H1 (cell line): ENCODE data around the gene TVP23B. TPM values are rescaled to one million over a fixed set of nuclear protein-coding genes. Genes with fewer than 3 reads are reported as not detected.

Experiments
- CTCF ChIA-PET: fragments of 300-600 bp; sonication (Branson Sonifier 250); formaldehyde crosslinking; loops from one replicate; lab custom pipeline; 2021; ENCODE audit not compliant: partially characterized antibody; lab: Charles Lee
- POLR2A ChIA-PET: fragments of 300-600 bp; sonication (Branson Sonifier 250); formaldehyde crosslinking; loops from one replicate; lab custom pipeline; 2021; ENCODE audit warnings: inconsistent platforms; ENCODE audit not compliant: partially characterized antibody; lab: Charles Lee
- DNase-seq, 2 experiments: peaks; one replicate each; pipeline versions ENCODE4 v3.0.0 to v3.0.0-alpha.2; 2010 to 2022; ENCODE audit warnings: low spot score in 2 of 2, low read depth in 1 of 2, mixed read lengths in 1 of 2
- FAIRE-seq: peaks from 2 replicates; lab custom pipeline; 2011; peaks lifted over from hg19 to GRCh38; lab: Jason Lieb, UNC
- H2AFZ ChIP-seq: 2 replicates; pipeline ENCODE4 v1.8.1; 2012; ENCODE audit warnings: low read length, inconsistent platforms
- H2AK5ac ChIP-seq: 2 replicates; pipeline ENCODE4 v1.6.1; 2013; ENCODE audit warnings: low read depth, low read length
- H2BK120ac ChIP-seq: replicated peaks from 2 replicates; pipeline ENCODE3; 2013; ENCODE audit warnings: low read depth, low read length, inconsistent platforms
- H2BK12ac ChIP-seq: 2 replicates; pipeline ENCODE4 v1.6.1; 2013; ENCODE audit warnings: low read depth, low read length
- H2BK15ac ChIP-seq: 2 replicates; pipeline ENCODE4 v1.6.1; 2013; ENCODE audit warnings: low read length
- H2BK20ac ChIP-seq: 2 replicates; pipeline ENCODE4 v1.6.1; 2013; ENCODE audit warnings: low read length
- H2BK5ac ChIP-seq: 2 replicates; pipeline ENCODE4 v1.6.1; 2013; ENCODE audit warnings: low read depth, low read length
- H3K14ac ChIP-seq: 2 replicates; pipeline ENCODE4 v1.6.1; 2013; ENCODE audit warnings: inconsistent platforms; ENCODE audit not compliant: insufficient read length
- H3K18ac ChIP-seq: 2 replicates; pipeline ENCODE4 v1.6.1; 2013; ENCODE audit warnings: low read length; ENCODE audit errors: extremely low read depth
- H3K23ac ChIP-seq: 2 replicates; pipeline ENCODE4 v1.6.1; 2013; ENCODE audit warnings: inconsistent platforms; ENCODE audit not compliant: insufficient read length
- H3K23me2 ChIP-seq: 2 replicates; pipeline ENCODE4 v1.6.1; 2013; ENCODE audit warnings: low read depth, low read length
- H3K27ac ChIP-seq: 2 replicates; pipeline ENCODE4 v1.6.1; 2011; ENCODE audit warnings: low read depth, low read length, inconsistent platforms
- H3K27me3 ChIP-seq, 4 experiments: replicated peaks in 1 of 4; 1 replicate in 1 of 4; 2 replicates in 3 of 4; pipeline versions ENCODE4 v1.6.1 to v1.8.1; 2011 to 2013; ENCODE audit warnings: low read length in 3 of 4, mild to moderate bottlenecking in 3 of 4, inconsistent platforms in 2 of 4, mixed read lengths in 2 of 4, moderate library complexity in 1 of 4; ENCODE audit not compliant: control insufficient read depth in 3 of 4, insufficient read depth in 3 of 4; ENCODE audit errors: extremely low read depth in 1 of 4
- H3K36me3 ChIP-seq, 4 experiments: 2 replicates each; pipeline versions ENCODE4 v1.6.1 to v1.8.1; 2011 to 2013; ENCODE audit warnings: mild to moderate bottlenecking in 4 of 4, low read length in 3 of 4, moderate library complexity in 2 of 4, control low read depth in 1 of 4, inconsistent platforms in 1 of 4; ENCODE audit not compliant: insufficient read depth in 4 of 4, control insufficient read depth in 2 of 4
- H3K4ac ChIP-seq: replicated peaks from 2 replicates; pipeline ENCODE3; 2013; ENCODE audit warnings: low read length, low read depth, mixed read lengths, inconsistent platforms; ENCODE audit not compliant: insufficient read length
- H3K4me1 ChIP-seq, 4 experiments: replicated peaks in 1 of 4; 1 replicate in 1 of 4; 2 replicates in 3 of 4; pipeline versions ENCODE4 v1.6.1 to v1.8.1; 2011 to 2013; ENCODE audit warnings: low read length in 3 of 4, inconsistent platforms in 2 of 4, mixed read lengths in 1 of 4; ENCODE audit not compliant: insufficient read depth in 4 of 4, control insufficient read depth in 3 of 4
- H3K4me2 ChIP-seq, 2 experiments: 2 replicates each; pipeline versions ENCODE4 v1.6.1 to v1.8.1; 2011 to 2013; ENCODE audit warnings: low read depth in 2 of 2, low read length in 2 of 2, control low read depth in 1 of 2, inconsistent platforms in 1 of 2, mild to moderate bottlenecking in 1 of 2; ENCODE audit not compliant: insufficient read depth in 1 of 2
- H3K4me3 ChIP-seq, 4 experiments: fragments of 200-600, 300-600 bp in 1 of 4; sonication (generic), shearing (Covaris generic), sonication (Bioruptor Twin) in 1 of 4; 2 replicates each; pipeline versions ENCODE4 v1.5.1 to v1.8.1; 2011 to 2016; ENCODE audit warnings: low read length in 4 of 4, low read depth in 3 of 4, control low read depth in 2 of 4, inconsistent platforms in 2 of 4, mild to moderate bottlenecking in 2 of 4, mixed read lengths in 1 of 4, moderate library complexity in 1 of 4; ENCODE audit not compliant: insufficient read depth in 2 of 4; ENCODE audit errors: extremely low read depth in 1 of 4
- H3K56ac ChIP-seq: replicated peaks from 2 replicates; pipeline ENCODE3; 2013; ENCODE audit warnings: low read depth, mild to moderate bottlenecking, mixed read lengths, low read length, inconsistent platforms; ENCODE audit not compliant: insufficient read length
- H3K79me1 ChIP-seq: 2 replicates; pipeline ENCODE4 v1.6.1; 2013; ENCODE audit warnings: low read depth, low read length, control low read depth
- H3K79me2 ChIP-seq, 2 experiments: 2 replicates each; pipeline versions ENCODE4 v1.6.1 to v1.8.1; 2012 to 2013; ENCODE audit warnings: low read length in 2 of 2, mild to moderate bottlenecking in 2 of 2, inconsistent platforms in 1 of 2; ENCODE audit not compliant: insufficient read depth in 2 of 2, control insufficient read depth in 1 of 2
- H3K9ac ChIP-seq, 4 experiments: replicated peaks in 1 of 4; 1 replicate in 1 of 4; 2 replicates in 3 of 4; pipeline versions ENCODE4 v1.6.1 to v1.8.1; 2011 to 2013; ENCODE audit warnings: low read depth in 3 of 4, low read length in 3 of 4, control low read depth in 2 of 4, mild to moderate bottlenecking in 2 of 4, moderate library complexity in 2 of 4, inconsistent platforms in 1 of 4; ENCODE audit errors: extremely low read depth in 1 of 4
- H3K9me3 ChIP-seq, 2 experiments: 2 replicates each; pipeline versions ENCODE4 v1.6.1 to v1.8.1; 2012 to 2013; ENCODE audit warnings: mild to moderate bottlenecking in 2 of 2, moderate library complexity in 2 of 2, control low read depth in 1 of 2, inconsistent platforms in 1 of 2, low read depth in 1 of 2, low read length in 1 of 2, mixed read lengths in 1 of 2; ENCODE audit not compliant: insufficient read depth in 2 of 2
- H4K20me1 ChIP-seq, 2 experiments: replicated peaks in 1 of 2; 2 replicates each; pipeline versions ENCODE3 to v1.8.1; 2011 to 2013; ENCODE audit warnings: inconsistent platforms in 2 of 2, low read length in 2 of 2, mild to moderate bottlenecking in 1 of 2; ENCODE audit not compliant: insufficient read depth in 2 of 2, control insufficient read depth in 1 of 2
- H4K5ac ChIP-seq: 2 replicates; pipeline ENCODE4 v1.6.1; 2013; ENCODE audit warnings: low read length, low read depth, mixed read lengths, inconsistent platforms; ENCODE audit not compliant: insufficient read length
- H4K8ac ChIP-seq: 2 replicates; pipeline ENCODE4 v1.8.0; 2013; ENCODE audit warnings: mild to moderate bottlenecking, moderate library complexity, low read length, inconsistent platforms; ENCODE audit not compliant: insufficient read depth; ENCODE audit errors: extremely low read depth
- H4K91ac ChIP-seq: replicated peaks from 2 replicates; pipeline ENCODE3; 2013; ENCODE audit warnings: low read length, mixed read lengths, inconsistent platforms; ENCODE audit not compliant: insufficient read length
- WGBS, 2 experiments: shearing (Covaris generic) in 1 of 2; methylation state at CpG; one replicate each; pipeline versions ENCODE4 v1.1.6 to v1.1.7; 2013 to 2015; ENCODE audit warnings: low lambda C conversion rate in 2 of 2, mixed read lengths in 2 of 2, inconsistent platforms in 1 of 2, low coverage in 1 of 2, missing lambda C conversion rate in 1 of 2; ENCODE audit not compliant: insufficient replicate concordance in 2 of 2, insufficient coverage in 1 of 2, insufficient read length in 1 of 2; ENCODE audit errors: extremely low coverage in 1 of 2, missing lambda C conversion rate in 1 of 2; 5-methylcytosine and 5-hydroxymethylcytosine counted together
- polyA plus RNA-seq, 7 experiments: library from polyadenylated mRNA; depleted of rRNA in 3 of 7; stranded (reverse) in 5 of 7; unstranded in 2 of 7; fragments of >200 nt in 5 of 7; fragments of 200-250 nt in 2 of 7; gene quantifications; 1 replicate in 5 of 7; 2 replicates in 1 of 7; 4 replicates in 1 of 7; pipeline versions ENCODE4 v1.2.1 to v1.2.3, GENCODE V29; 2011 to 2013; ENCODE audit warnings: missing spikeins in 2 of 7, mixed read lengths in 2 of 7
- total RNA-seq: library from RNA; stranded (reverse); fragmentation: NEBNext Ultra II Directional; extraction: Animal tissue kit (Norgen Biotek cat#: 25700); gene quantifications from 2 replicates; pipeline ENCODE4 v1.2.1, GENCODE V29; 2021

TVP23B gene
- total and polyA plus RNA-seq, 2 of the 8 experiments (the other 6 are each of a cell fraction or from before 2014, with no cell fraction given) = 11.5 to 22.7 TPM

GRCh38 chr17:18855831-18856569, 75.0 kb downstream of the TVP23B start:
- no peak overlapping the region for H2BK20ac ChIP-seq
- H4K91ac ChIP-seq = peak overlapping the region; percentile 39
- no peaks in the 10 kb centered on the region for H3K27me3 ChIP-seq
- H3K79me1 ChIP-seq = no peaks in the 10 kb centered on the region
- H4K8ac ChIP-seq = 0 out of 2 replicates have a peak overlapping the region, but pooled peaks have one; percentile 75
- peak overlapping the region; percentile 43; the same call in 1 of the 2 replicates for H2AK5ac ChIP-seq
- WGBS, 2 experiments = 2% methylated on average over 27 of the region's 29 CpGs; no CpG with 5 or more reads in 1 of the 2 experiments
- H2BK15ac ChIP-seq = 0 out of 2 replicates have a peak overlapping the region, but pooled peaks have one; percentile 37
- H2BK120ac ChIP-seq = no peak overlapping the region
- peaks cover 7% of the 10 kb centered on the region for H3K23me2 ChIP-seq
- H3K4me3 ChIP-seq = peak overlapping the region; percentile 79 to 93 (median 84)
- peaks cover 0 to 5% (median 2%) of the 10 kb centered on the region in 4 experiments; a peak in 4 of 7 replicates for H3K4me1 ChIP-seq
- FAIRE-seq (peak; percentile 94), DNase-seq (peak; percentile 81 to 85)
- ChIA-PET CTCF (no interaction called here), POLR2A (no interaction called here)
- peak overlapping the region; percentile 71 to 87 for H3K4me2 ChIP-seq
- no peak overlapping the region for H3K4ac ChIP-seq
- H2BK5ac ChIP-seq = peak overlapping the region; percentile 77; the same call in 1 of the 2 replicates
- H4K5ac ChIP-seq = peak overlapping the region; percentile 14
- H3K36me3 ChIP-seq = no peaks in the 10 kb centered on the region
- H3K18ac ChIP-seq = no peak overlapping the region
- peak overlapping the region; percentile 69 for H3K27ac ChIP-seq
- peaks cover 6 to 35% of the 10 kb centered on the region in 2 experiments; a peak in 3 of 4 replicates for H3K79me2 ChIP-seq
- no peak overlapping the region for H3K23ac ChIP-seq
- no peak overlapping the region; the same call in 1 of the 2 replicates for H2BK12ac ChIP-seq
- peak overlapping the region; percentile 51 for H3K56ac ChIP-seq
- H4K20me1 ChIP-seq = no peaks in the 10 kb centered on the region
- H2AFZ ChIP-seq = peak overlapping the region; percentile 97
- no peak overlapping the region for H3K14ac ChIP-seq
- peak overlapping the region; percentile 64 to 83 (median 70) for H3K9ac ChIP-seq
- no peaks in the 10 kb centered on the region for H3K9me3 ChIP-seq
